GM21528 (cell line): Measurements from ENCODE around the gene REEP3.

Experiments
- ATAC-seq: cut with Tn5 transposase; IDR thresholded peaks from one replicate; pipeline ENCODE4 v1.9.1; 2021; ENCODE audit warnings: mild to moderate bottlenecking, moderate library complexity; ENCODE audit not compliant: unreplicated experiment, low FRiP score

The REEP3 gene

GRCh38 chr10:63504145-63504881 is 16.9 kb upstream of the REEP3 start:
- ATAC-seq, result no peak

GRCh38 chr10:63505562-63505961 is 15.6 kb upstream of the REEP3 start:
- no peak for ATAC-seq

GRCh38 chr10:63506554-63506953 is 14.6 kb upstream of the REEP3 start:
- no peak for ATAC-seq

GRCh38 chr10:63515002-63515763 is 6.0 kb upstream of the REEP3 start:
- no peak for ATAC-seq

- no peak for ATAC-seq
These were observed 5.0 kb upstream of the REEP3 start for GRCh38 chr10:63516207-63516606.

GRCh38 chr10:63518690-63519288 is 2.4 kb upstream of the REEP3 start:
- no peak for ATAC-seq

- ATAC-seq, result peak; percentile 71
These were observed 445 bp downstream of the REEP3 start for GRCh38 chr10:63521416-63522276.

GRCh38 chr10:63522277-63522687 is 1.1 kb downstream of the REEP3 start:
- no peak for ATAC-seq

- no peak for ATAC-seq
These were observed 1.8 kb downstream of the REEP3 start for GRCh38 chr10:63522995-63523394.

GRCh38 chr10:63525021-63525420 is 3.8 kb downstream of the REEP3 start:
- no peak for ATAC-seq

- ATAC-seq, result no peak
These were observed 6.2 kb downstream of the REEP3 start for GRCh38 chr10:63527401-63527800.

- no peak for ATAC-seq
These were observed 7.0 kb downstream of the REEP3 start for GRCh38 chr10:63528084-63528744.

GRCh38 chr10:63530409-63530808 is 9.2 kb downstream of the REEP3 start:
- ATAC-seq, result no peak

GRCh38 chr10:63534723-63535122 is 13.5 kb downstream of the REEP3 start:
- no peak for ATAC-seq

GRCh38 chr10:63536698-63537097 is 15.5 kb downstream of the REEP3 start:
- no peak for ATAC-seq

- no peak for ATAC-seq
These were observed 16.3 kb downstream of the REEP3 start for GRCh38 chr10:63537536-63537935.

- ATAC-seq, result no peak
These were observed 18.2 kb downstream of the REEP3 start for GRCh38 chr10:63539377-63539776.

- ATAC-seq, result no peak
These were observed 18.8 kb downstream of the REEP3 start for GRCh38 chr10:63539994-63540393.

- ATAC-seq, result no peak
These were observed 21.8 kb downstream of the REEP3 start for GRCh38 chr10:63542835-63543575.
